Stimulated activated CD4-positive, alpha-beta T cell treated with anti-CD3 and anti-CD28 coated beads, TNF-alpha, amount 100 ng/mL, for 1 hour (primary cell): ENCODE data around the gene SDHAF3.
"Not testable (repeated sequence)": the region's sequence is repeated elsewhere in the genome, so short reads cannot be mapped to it uniquely, and the experiment has no call there.

Source experiments
- DNase-seq, 3 donors: peaks; one replicate each; pipeline ENCODE4 v3.0.0-alpha.2; 2020; ENCODE audit warnings: low read depth in 3 of 3, low spot score in 1 of 3

SDHAF3 gene

DNA sequence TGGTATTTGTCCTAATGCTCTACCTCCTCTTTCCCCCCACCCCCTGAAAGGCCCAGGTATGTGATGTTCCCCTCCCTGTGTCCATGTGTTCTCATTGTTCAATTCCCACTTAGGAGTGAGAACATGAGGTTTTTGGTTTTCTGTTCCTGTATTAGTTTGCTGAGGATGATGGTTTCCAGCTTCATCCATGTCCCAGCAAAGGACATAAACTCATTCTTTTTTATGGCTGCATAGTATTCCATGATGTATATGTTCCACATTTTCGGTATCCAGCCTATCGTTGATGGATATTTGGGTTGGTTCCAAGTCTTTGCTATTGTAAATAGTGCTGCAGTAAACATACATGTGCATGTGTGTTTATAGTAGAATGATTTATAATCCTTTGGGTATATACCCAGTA is 5.6 kb downstream of the SDHAF3 start:
- DNase-seq = not testable (repeated sequence)

DNA sequence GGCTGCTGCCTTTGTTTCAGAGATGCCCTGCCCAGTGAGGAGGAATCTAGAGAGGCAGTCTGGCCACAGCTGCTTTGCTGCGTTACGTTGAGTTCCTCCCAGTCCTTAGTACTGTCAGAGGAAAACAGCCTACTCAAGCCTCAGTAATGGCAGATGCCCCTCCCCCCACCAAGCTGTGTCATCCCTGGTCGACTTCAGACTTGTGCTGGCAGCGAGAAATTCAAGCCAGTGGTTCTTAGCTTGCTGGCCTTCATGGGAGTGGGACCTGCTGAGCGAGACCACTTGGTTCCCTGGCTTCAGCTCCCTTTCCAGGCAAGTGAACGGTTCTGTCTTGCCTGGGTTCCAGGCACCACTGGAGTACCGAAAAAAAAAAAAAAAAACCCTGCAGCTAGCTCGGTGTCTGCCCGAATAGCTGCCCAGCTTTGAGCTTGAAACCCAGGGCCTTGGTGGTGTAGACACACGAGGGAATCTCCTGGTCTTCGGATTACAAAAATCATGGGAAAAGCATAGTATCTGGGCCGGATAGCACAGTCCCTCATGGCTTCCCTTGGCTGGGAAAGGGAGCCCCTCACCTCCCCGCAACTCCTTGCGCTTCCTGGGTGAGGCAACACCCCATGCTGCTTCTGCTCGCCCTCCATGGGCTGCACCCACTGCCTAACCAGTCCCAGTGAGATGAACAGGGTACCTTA is 9.1 kb downstream of the SDHAF3 start:
- no peak for DNase-seq

DNA sequence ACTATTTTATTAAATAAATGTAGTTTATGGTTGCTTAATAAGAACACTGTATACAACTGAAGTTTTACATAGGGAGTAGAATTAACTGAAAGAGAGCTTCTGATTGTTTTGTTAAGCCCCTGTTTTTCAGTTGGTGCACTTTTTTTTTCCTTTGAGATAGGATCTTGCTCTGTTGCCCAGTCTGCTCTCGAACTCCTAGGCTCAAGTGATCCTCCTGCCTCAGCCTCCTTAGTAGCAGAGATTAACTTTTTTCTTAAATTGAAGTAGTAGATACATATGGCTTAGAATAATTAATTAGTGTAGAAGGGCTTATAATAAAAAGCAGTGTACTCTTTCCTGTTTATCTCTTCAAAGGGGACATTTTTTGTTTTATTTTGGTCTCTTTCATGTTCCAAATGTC is 11.2 kb downstream of the SDHAF3 start:
- DNase-seq = no peak

GRCh38 chr7:97130417-97131139 is 13.1 kb downstream of the SDHAF3 start:
- DNase-seq = no peak

- DNase-seq = no peak
Measured at GRCh38 chr7:97133159-97133558, 15.7 kb downstream of the SDHAF3 start.

GRCh38 chr7:97138830-97139229 is 21.3 kb downstream of the SDHAF3 start:
- no peak for DNase-seq

- no peak for DNase-seq
Measured at GRCh38 chr7:97145068-97145467, 27.6 kb downstream of the SDHAF3 start.

DNA sequence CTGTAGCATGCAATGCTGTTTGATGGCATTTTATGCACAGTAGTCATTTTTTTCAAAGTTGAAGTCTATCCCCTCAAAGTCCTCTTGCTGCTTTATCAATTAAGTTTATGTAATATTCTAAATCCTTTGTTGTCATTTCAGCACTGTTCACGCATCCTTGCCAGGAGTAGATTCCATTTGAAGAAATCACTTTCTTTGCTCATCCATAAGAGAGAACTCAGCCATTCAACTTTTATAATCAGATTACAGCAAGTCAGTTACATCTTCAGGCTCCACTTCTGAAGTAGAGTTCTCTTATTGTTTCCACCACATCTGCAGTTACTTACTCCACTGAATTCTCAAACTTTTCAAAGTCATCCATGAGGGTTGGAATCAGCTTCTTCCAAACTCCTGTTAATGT is 32.3 kb downstream of the SDHAF3 start:
- DNase-seq = no peak

GRCh38 chr7:97155897-97156418 is 38.5 kb downstream of the SDHAF3 start:
- DNase-seq = no peak

GRCh38 chr7:97159984-97160383 is 42.5 kb downstream of the SDHAF3 start:
- not testable (repeated sequence) for DNase-seq

- not testable (repeated sequence) for DNase-seq
Measured at GRCh38 chr7:97161609-97162008, 44.1 kb downstream of the SDHAF3 start.

GRCh38 chr7:97166308-97166707 is 48.8 kb downstream of the SDHAF3 start:
- DNase-seq = no peak

DNA sequence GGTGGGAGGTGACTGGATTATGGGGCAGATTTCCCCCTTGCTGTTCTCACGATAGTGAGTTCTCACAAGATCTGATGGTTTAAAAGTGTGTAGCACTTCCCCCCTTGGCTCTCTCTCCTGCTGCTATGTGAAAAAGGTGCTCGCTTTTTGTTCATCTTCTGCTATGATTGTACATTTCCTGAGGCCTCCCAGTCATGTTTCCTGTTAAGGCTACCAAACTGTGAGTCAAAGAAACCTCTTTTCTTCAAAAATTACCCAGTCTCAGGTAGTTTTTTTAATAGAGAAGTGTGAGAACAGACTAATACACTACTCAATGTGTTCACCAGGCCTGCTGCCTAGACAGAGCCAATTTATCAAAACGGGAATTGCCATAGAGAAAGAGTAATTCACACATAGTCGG is 49.7 kb downstream of the SDHAF3 start:
- no peak for DNase-seq

- no peak for DNase-seq
Measured at GRCh38 chr7:97167749-97168148, 50.3 kb downstream of the SDHAF3 start.

DNA sequence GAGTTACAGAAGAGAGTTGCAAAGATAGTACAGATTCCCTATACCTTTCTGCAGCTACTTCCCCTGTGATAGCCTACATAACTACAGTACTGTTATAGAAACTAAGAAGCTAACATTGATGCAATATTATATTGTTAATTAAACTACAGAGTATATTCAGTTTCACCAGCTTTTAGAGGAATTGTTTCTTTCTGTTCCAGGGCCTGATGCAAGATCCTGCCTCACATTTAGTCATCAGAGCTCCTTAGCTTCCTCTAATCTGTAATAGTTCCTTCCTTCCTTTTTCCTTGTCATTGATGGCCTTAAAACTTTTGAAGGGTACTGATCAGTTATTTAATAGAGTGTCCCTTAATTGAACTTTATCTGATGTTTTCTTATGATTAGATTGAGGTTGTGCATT is 56.8 kb downstream of the SDHAF3 start:
- DNase-seq = no peak

DNA sequence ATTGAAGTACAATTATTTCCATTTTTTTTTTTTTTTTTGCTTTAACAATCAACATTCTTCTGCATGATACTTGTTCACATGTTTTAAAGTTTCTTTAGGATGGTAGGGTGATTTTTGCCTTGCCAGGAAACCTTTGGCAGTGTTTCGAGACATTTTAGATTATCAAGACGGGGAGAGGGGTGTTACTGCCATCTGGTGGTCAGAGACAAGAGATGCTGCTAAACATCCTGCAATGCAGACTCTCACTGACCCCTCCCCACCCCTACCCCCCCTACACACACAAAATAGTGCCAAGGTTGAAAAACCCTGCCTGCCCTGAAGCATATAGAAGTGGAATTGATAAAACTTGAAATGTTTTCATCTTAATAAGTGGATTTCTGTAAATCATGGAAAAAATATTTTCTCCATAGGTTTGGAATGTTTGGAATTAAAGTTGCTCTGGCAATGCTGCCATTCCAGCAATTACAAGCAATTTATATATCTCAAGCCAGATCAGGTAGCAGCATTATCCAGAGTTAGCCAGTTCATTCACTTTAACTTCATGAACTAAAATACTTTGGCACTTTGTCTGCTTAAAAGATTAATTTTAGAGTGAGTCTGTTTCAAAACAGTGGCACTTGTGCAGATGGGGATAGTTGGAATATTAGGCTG is 62.1 kb downstream of the SDHAF3 start:
- DNase-seq = peak in 2 of 3 donors; percentile 1 to 3

- DNase-seq = no peak
Measured at GRCh38 chr7:97187067-97187466, 69.6 kb downstream of the SDHAF3 start.

- not testable (repeated sequence) for DNase-seq
Measured at GRCh38 chr7:97196174-97196573, 78.7 kb downstream of the SDHAF3 start.

- DNase-seq = no peak
Measured at GRCh38 chr7:97198596-97198995, 81.1 kb downstream of the SDHAF3 start.

DNA sequence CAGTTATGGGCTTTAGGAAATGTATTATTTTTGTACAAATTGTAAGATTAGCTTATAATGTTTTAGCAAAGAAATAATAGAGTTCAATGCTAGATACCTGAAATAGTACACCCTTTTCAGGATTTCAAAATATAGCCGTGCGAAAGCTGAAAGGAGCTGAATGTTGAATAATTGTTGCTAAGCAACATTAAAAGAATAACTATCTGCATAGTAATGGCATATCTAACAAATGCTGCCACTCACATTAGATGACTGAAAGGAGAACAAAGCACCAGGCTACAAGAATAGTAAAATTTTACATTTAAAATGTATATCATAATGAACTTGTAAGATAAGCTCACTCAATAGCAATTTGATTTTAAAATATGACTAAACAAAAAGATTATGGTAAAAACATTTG is 82.5 kb downstream of the SDHAF3 start:
- no peak for DNase-seq

GRCh38 chr7:97203957-97204356 is 86.5 kb downstream of the SDHAF3 start:
- DNase-seq = no peak

DNA sequence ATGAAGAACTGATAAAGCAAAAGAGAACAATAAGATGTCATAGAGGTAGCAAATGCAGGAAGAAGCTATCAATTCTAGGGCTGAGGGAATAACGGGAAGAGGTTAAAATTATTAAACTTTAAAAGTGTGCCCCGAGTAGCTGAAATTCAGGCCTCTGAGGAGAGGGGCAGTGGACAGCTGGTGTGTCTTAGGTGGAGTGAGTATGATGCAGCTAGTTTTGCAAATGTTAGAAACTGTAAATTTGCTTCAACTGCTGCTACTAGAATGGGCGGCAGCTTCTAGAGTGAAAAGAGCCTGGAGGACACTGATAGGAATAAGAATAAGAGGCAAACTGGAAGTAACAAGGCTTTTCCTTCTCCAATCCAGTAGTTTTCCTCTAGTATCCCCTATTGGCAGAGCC is 87.3 kb downstream of the SDHAF3 start:
- DNase-seq = no peak
